H9 (cell line): ENCODE measurements around the gene GRK4. TPM values are rescaled to one million over a fixed set of nuclear protein-coding genes. Genes with fewer than 3 reads are reported as not detected.
A peak's percentile ranks its signal among the peaks of the same experiment; 100 is the strongest.

Experiments
- DNase-seq: peaks from one replicate; pipeline ENCODE4 v3.0.0-alpha.2; 2017
- H2AFZ ChIP-seq: one replicate; pipeline ENCODE4 v1.6.1; 2013; ENCODE audit warnings: mild to moderate bottlenecking, low read length, control low read depth, moderate library complexity
- H2AK5ac ChIP-seq: 2 replicates; pipeline ENCODE4 v1.6.1; 2013; ENCODE audit warnings: low read length, control low read depth, mixed read lengths; ENCODE audit not compliant: insufficient read length
- H2BK120ac ChIP-seq: one replicate; pipeline ENCODE4 v1.6.1; 2013; ENCODE audit warnings: low read depth, mild to moderate bottlenecking, low read length, control low read depth, inconsistent platforms; ENCODE audit not compliant: poor library complexity, severe bottlenecking
- H2BK12ac ChIP-seq: 2 replicates; pipeline ENCODE4 v1.6.1; 2013; ENCODE audit warnings: low read length, control low read depth, mixed read lengths, low read depth; ENCODE audit not compliant: insufficient read length
- H2BK15ac ChIP-seq: 2 replicates; pipeline ENCODE4 v1.6.1; 2013; ENCODE audit warnings: low read depth, low read length, control low read depth
- H2BK20ac ChIP-seq: one replicate; pipeline ENCODE4 v1.6.1; 2013; ENCODE audit warnings: low read depth, mild to moderate bottlenecking, low read length, control low read depth, inconsistent platforms; ENCODE audit not compliant: poor library complexity, severe bottlenecking
- H2BK5ac ChIP-seq: 2 replicates; pipeline ENCODE4 v1.6.1; 2013; ENCODE audit warnings: low read length, control low read depth, mixed read lengths; ENCODE audit not compliant: insufficient read length
- H3K14ac ChIP-seq: 2 replicates; pipeline ENCODE4 v1.6.1; 2013; ENCODE audit warnings: low read length, control low read depth; ENCODE audit not compliant: insufficient read depth
- H3K18ac ChIP-seq: 2 replicates; pipeline ENCODE4 v1.6.1; 2013; ENCODE audit warnings: low read depth, mild to moderate bottlenecking, mixed read lengths, low read length, control low read depth; ENCODE audit not compliant: insufficient read length
- H3K23ac ChIP-seq: 2 replicates; pipeline ENCODE4 v1.6.1; 2013; ENCODE audit warnings: low read length, control low read depth, mixed read lengths, low read depth; ENCODE audit not compliant: insufficient read length
- H3K23me2 ChIP-seq: 2 replicates; pipeline ENCODE4 v1.6.1; 2013; ENCODE audit warnings: low read depth, mild to moderate bottlenecking, mixed read lengths, low read length, control low read depth; ENCODE audit not compliant: insufficient read length, poor library complexity, severe bottlenecking
- H3K27ac ChIP-seq: 2 replicates; pipeline ENCODE4 v1.5.1; 2013; ENCODE audit warnings: low read length, control low read depth, mixed read lengths, low read depth; ENCODE audit not compliant: insufficient read length
- H3K27me3 ChIP-seq: 2 replicates; pipeline ENCODE4 v1.6.1; 2013; ENCODE audit warnings: low read length, control low read depth, inconsistent platforms; ENCODE audit not compliant: insufficient read depth
- H3K4ac ChIP-seq: 2 replicates; pipeline ENCODE4 v1.6.1; 2013; ENCODE audit warnings: low read depth, mild to moderate bottlenecking, control low read depth, inconsistent platforms, low read length, moderate library complexity
- H3K4me1 ChIP-seq: 2 replicates; pipeline ENCODE4 v1.6.1; 2013; ENCODE audit warnings: low read length, control low read depth, inconsistent platforms; ENCODE audit not compliant: insufficient read depth
- H3K4me2 ChIP-seq: 2 replicates; pipeline ENCODE4 v1.6.1; 2013; ENCODE audit warnings: low read length, control low read depth, mixed read lengths; ENCODE audit not compliant: insufficient read length, insufficient read depth
- H3K56ac ChIP-seq: 2 replicates; pipeline ENCODE4 v1.6.1; 2013; ENCODE audit warnings: low read depth, mild to moderate bottlenecking, mixed read lengths, low read length, control low read depth; ENCODE audit not compliant: insufficient read length
- H3K79me1 ChIP-seq: 2 replicates; pipeline ENCODE4 v1.6.1; 2013; ENCODE audit warnings: low read depth, mild to moderate bottlenecking, moderate library complexity, low read length, control low read depth, inconsistent platforms; ENCODE audit not compliant: insufficient read depth, poor library complexity, severe bottlenecking
- H3K79me2 ChIP-seq: 2 replicates; pipeline ENCODE4 v1.6.1; 2013; ENCODE audit warnings: low read length, control low read depth, inconsistent platforms; ENCODE audit not compliant: insufficient read depth
- H3K9ac ChIP-seq: 2 replicates; pipeline ENCODE4 v1.6.1; 2013; ENCODE audit warnings: low read length, control low read depth, mixed read lengths; ENCODE audit not compliant: insufficient read length; ENCODE audit errors: extremely low read depth
- H3K9me3 ChIP-seq: one replicate; pipeline ENCODE4 v1.6.1; 2013; ENCODE audit warnings: low read depth, low read length, inconsistent platforms; ENCODE audit not compliant: control insufficient read depth
- H3T11ph ChIP-seq: one replicate; pipeline ENCODE4 v1.6.1; 2013; ENCODE audit warnings: mild to moderate bottlenecking, low read length, control low read depth, inconsistent platforms
- H4K20me1 ChIP-seq: one replicate; pipeline ENCODE4 v1.6.1; 2013; ENCODE audit not compliant: control insufficient read depth, insufficient read length, insufficient read depth
- H4K5ac ChIP-seq: 2 replicates; pipeline ENCODE4 v1.6.1; 2013; ENCODE audit warnings: low read depth, mild to moderate bottlenecking, mixed read lengths, low read length, control low read depth; ENCODE audit not compliant: insufficient read length
- H4K8ac ChIP-seq: replicated peaks from 2 replicates; pipeline ENCODE4 v1.6.1; 2013; ENCODE audit warnings: low read length, control low read depth, mixed read lengths, low read depth; ENCODE audit not compliant: insufficient read length
- H4K91ac ChIP-seq: 2 replicates; pipeline ENCODE4 v1.6.1; 2013; ENCODE audit warnings: low read depth, mild to moderate bottlenecking, moderate library complexity, mixed read lengths, low read length, control low read depth; ENCODE audit not compliant: insufficient read length
- H3K27ac Mint-ChIP-seq, 3 experiments: 2 replicates in 2 of 3; 3 replicates in 1 of 3; pipeline ENCODE4 v1.8.0; 2020 to 2021; ENCODE audit warnings: mixed read lengths in 3 of 3, mild to moderate bottlenecking in 1 of 3, moderate library complexity in 1 of 3
- H3K27me3 Mint-ChIP-seq: 2 replicates; pipeline ENCODE4 v1.8.0; 2021; ENCODE audit warnings: low read depth, mild to moderate bottlenecking, moderate library complexity, mixed read lengths
- H3K36me3 Mint-ChIP-seq, 3 experiments: 2 replicates in 2 of 3; 3 replicates in 1 of 3; pipeline ENCODE4 v1.8.0; 2020 to 2021; ENCODE audit warnings: low read depth in 3 of 3, mixed read lengths in 3 of 3; ENCODE audit not compliant: insufficient read depth in 1 of 3
- H3K4me1 Mint-ChIP-seq, 2 experiments: 2 replicates each; pipeline ENCODE4 v1.8.0; 2020; ENCODE audit warnings: mixed read lengths in 2 of 2
- H3K4me3 Mint-ChIP-seq, 2 experiments: 2 replicates in 1 of 2; 3 replicates in 1 of 2; pipeline ENCODE4 v1.8.0; 2020 to 2021; ENCODE audit warnings: mild to moderate bottlenecking in 2 of 2, mixed read lengths in 2 of 2, moderate library complexity in 1 of 2
- H3K9me3 Mint-ChIP-seq, 2 experiments: 2 replicates in 1 of 2; 3 replicates in 1 of 2; pipeline ENCODE4 v1.8.0; 2020; ENCODE audit warnings: mild to moderate bottlenecking in 2 of 2, mixed read lengths in 2 of 2, moderate library complexity in 1 of 2
- WGBS: extraction: QIAGEN DNeasy Blood & Tissue Kit; methylation state at CpG from one replicate; pipeline ENCODE4 v1.1.7; 2013; ENCODE audit warnings: missing lambda C conversion rate, low lambda C conversion rate, mixed read lengths; ENCODE audit not compliant: insufficient read length; ENCODE audit errors: extremely low coverage; 5-methylcytosine and 5-hydroxymethylcytosine counted together
- total RNA-seq: library from RNA; stranded (reverse); gene quantifications from 2 replicates; pipeline ENCODE4 v1.2.1, GENCODE V29; 2021
- TF ChIP-seq, protein P1 (sequence below): fragments of 200-600 bp; sonication (generic); conservative IDR thresholded peaks from 3 replicates; pipeline ENCODE4 v1.8.0; 2021; ENCODE audit warnings: antibody characterized with exemption, mild to moderate bottlenecking

The GRK4 gene
- total RNA-seq, 1 experiment from 2014 or later: 4.8 TPM

DNA sequence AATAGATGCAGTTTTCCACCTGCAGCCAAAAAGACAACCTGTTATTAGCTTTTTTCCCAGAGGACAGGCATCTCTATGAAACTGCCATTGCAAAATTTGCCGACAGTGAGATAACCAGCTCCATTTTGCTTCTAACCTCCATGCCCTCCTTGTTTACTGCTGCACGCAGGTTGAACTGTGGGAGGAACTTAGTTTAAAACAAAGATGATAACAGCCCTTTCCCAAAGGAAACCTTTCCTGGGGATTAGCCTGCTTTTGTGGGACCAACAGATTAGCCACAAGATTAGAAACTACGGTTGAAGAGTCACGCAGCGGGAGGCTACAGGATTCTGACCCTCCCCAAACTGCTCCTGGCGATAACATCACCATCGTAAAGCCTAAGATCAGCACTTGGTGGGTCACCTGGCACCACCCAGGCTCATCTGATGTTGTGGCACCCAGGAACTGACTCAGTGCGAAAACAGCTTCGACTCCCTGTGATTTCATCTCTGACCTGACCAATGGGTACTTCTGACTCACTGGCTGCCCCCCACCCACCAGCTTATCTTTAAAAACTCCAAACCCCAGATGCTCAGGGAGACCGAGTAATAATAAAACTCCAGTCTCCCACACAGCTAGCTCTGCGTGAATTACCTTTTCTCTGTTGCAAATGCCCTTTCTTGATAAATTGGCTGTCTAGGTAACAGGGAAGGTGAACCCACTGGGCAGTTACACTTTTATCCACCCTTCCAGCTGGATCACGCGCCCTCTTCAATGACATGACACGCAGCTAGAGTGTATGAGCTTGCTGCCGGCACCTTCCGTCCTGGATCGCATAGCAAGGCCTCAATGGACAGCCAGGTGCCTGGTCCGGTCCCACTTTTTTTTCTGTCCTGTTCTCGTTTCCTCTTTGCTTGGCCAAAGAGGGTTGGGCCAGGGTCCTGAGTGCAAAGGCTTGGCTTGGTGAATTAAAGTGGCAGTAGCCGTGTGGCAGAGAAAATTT, 27.3 kb upstream of the GRK4 start:
- Histone ChIP-seq H2BK12ac (no peak overlapping the region), H3K4ac (no peak overlapping the region), H3K79me1 (no peaks in the 10 kb centered on the region), H2AFZ (no peak overlapping the region), H3K18ac (no peak overlapping the region), H3K4me2 (peak overlapping the region; percentile 61), H3K27ac (no peak overlapping the region), H4K8ac (no peak overlapping the region), H2BK15ac (no peak overlapping the region), H2BK5ac (no peak overlapping the region), H2BK120ac (no peak overlapping the region), H3K9me3 (no peaks in the 10 kb centered on the region), H3T11ph (no peak overlapping the region), H3K79me2 (no peaks in the 10 kb centered on the region; the same call in 1 of the 2 replicates), H3K23me2 (peaks cover 10% of the 10 kb centered on the region), H2AK5ac (no peak overlapping the region), H4K5ac (no peak overlapping the region), H3K23ac (no peak overlapping the region), H3K56ac (no peak overlapping the region), H3K9ac (peak overlapping the region; percentile 53), H4K91ac (no peak overlapping the region), H3K14ac (no peak overlapping the region), H3K4me1 (no peaks in the 10 kb centered on the region), H2BK20ac (no peak overlapping the region), H3K27me3 (no peaks in the 10 kb centered on the region), H4K20me1 (no peaks in the 10 kb centered on the region)
- Mint-ChIP-seq H3K4me1 (peaks cover 28 to 30% of the 10 kb centered on the region in 2 experiments), H3K27me3 (no peaks in the 10 kb centered on the region; the same call in 1 of the 2 replicates), H3K27ac (peak overlapping the region in 2 of 3 experiments; percentile 55 to 79; a peak in 3 of 7 replicates), H3K9me3 (no peaks in the 10 kb centered on the region), H3K4me3 (peak overlapping the region; percentile 81 to 89), H3K36me3 (peaks cover 36 to 63% (median 53%) of the 10 kb centered on the region in 3 experiments; a peak in 6 of 7 replicates)
- no CpG with 5 or more reads among the region's 20 CpGs for WGBS
- no peak for DNase-seq
- TF ChIP-seq, protein P1, sequence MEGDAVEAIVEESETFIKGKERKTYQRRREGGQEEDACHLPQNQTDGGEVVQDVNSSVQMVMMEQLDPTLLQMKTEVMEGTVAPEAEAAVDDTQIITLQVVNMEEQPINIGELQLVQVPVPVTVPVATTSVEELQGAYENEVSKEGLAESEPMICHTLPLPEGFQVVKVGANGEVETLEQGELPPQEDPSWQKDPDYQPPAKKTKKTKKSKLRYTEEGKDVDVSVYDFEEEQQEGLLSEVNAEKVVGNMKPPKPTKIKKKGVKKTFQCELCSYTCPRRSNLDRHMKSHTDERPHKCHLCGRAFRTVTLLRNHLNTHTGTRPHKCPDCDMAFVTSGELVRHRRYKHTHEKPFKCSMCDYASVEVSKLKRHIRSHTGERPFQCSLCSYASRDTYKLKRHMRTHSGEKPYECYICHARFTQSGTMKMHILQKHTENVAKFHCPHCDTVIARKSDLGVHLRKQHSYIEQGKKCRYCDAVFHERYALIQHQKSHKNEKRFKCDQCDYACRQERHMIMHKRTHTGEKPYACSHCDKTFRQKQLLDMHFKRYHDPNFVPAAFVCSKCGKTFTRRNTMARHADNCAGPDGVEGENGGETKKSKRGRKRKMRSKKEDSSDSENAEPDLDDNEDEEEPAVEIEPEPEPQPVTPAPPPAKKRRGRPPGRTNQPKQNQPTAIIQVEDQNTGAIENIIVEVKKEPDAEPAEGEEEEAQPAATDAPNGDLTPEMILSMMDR: no peak
